A673 (cell line): ENCODE results near the gene NXPE4. TPM values are rescaled to one million over a fixed set of nuclear protein-coding genes. Genes with fewer than 3 reads are reported as not detected.

Source experiments
- BruUV-seq: library from RNA; stranded (reverse); fragments of 400-500 nt; replicated peaks from 2 replicates; lab custom pipeline; 2021; lab: Mats Ljungman, UMichigan
- CTCF ChIA-PET: fragments of 300-600 bp; sonication (Branson Sonifier 250); formaldehyde crosslinking; loops from one replicate; lab custom pipeline; 2022; ENCODE audit warnings: antibody characterized with exemption; lab: Charles Lee
- POLR2A ChIA-PET: fragments of 300-600 bp; sonication (Branson Sonifier 250); formaldehyde crosslinking; loops from one replicate; lab custom pipeline; 2022; ENCODE audit warnings: antibody characterized with exemption; ENCODE audit not compliant: low non-redundant PET; lab: Charles Lee
- DNase-seq: peaks from one replicate; pipeline ENCODE4 v3.0.0-alpha.2; 2015; ENCODE audit warnings: low spot score
- H3K27ac ChIP-seq: fragments of 200-600 bp; sonication (generic); 2 replicates; pipeline ENCODE4 v1.5.1; 2016; ENCODE audit warnings: mixed run types, low read depth, mild to moderate bottlenecking, mixed read lengths, antibody characterized with exemption, low read length; ENCODE audit not compliant: poor library complexity, severe bottlenecking
- H3K27me3 ChIP-seq: fragments of 200-600 bp; sonication (generic); replicated peaks from 2 replicates; pipeline ENCODE4 v1.6.1; 2017; ENCODE audit warnings: mixed run types, low read depth, mild to moderate bottlenecking, mixed read lengths, antibody characterized with exemption, low read length; ENCODE audit not compliant: insufficient read depth, poor library complexity
- H3K36me3 ChIP-seq: fragments of 200-600 bp; sonication (generic); 2 replicates; pipeline ENCODE4 v1.6.1; 2016; ENCODE audit warnings: mixed run types, mild to moderate bottlenecking, mixed read lengths, antibody characterized with exemption, low read length; ENCODE audit not compliant: insufficient read depth, poor library complexity, severe bottlenecking
- H3K4me1 ChIP-seq: fragments of 200-600 bp; sonication (generic); 2 replicates; pipeline ENCODE4 v1.6.1; 2017; ENCODE audit warnings: mixed run types, mild to moderate bottlenecking, mixed read lengths, antibody characterized with exemption, low read length; ENCODE audit not compliant: insufficient read depth, poor library complexity, severe bottlenecking
- H3K4me3 ChIP-seq: fragments of 200-600 bp; sonication (generic); 2 replicates; pipeline ENCODE4 v1.5.1; 2016; ENCODE audit warnings: low read depth, mixed run types, mild to moderate bottlenecking, mixed read lengths, low read length; ENCODE audit not compliant: poor library complexity, severe bottlenecking
- H3K9me3 ChIP-seq: fragments of 200-600 bp; sonication (generic); 2 replicates; pipeline ENCODE4 v1.6.1; 2016; ENCODE audit warnings: mixed run types, low read depth, mild to moderate bottlenecking, mixed read lengths, antibody characterized with exemption, low read length; ENCODE audit not compliant: poor library complexity, severe bottlenecking
- CTCF ChIP-seq: fragments of 300-800, 200-600 bp; sonication (generic); conservative IDR thresholded peaks from 2 replicates; pipeline ENCODE4 v1.5.1; 2017; ENCODE audit warnings: low read depth, mild to moderate bottlenecking, antibody characterized with exemption, low read length, moderate library complexity, mixed read lengths
- EZH2 ChIP-seq: fragments of 200-600 bp; sonication (generic); IDR thresholded peaks from 2 replicates; pipeline ENCODE4 v1.6.1; 2017; ENCODE audit warnings: borderline replicate concordance, low read depth, mild to moderate bottlenecking, mixed read lengths, antibody characterized with exemption, low read length; ENCODE audit not compliant: poor library complexity, severe bottlenecking
- intact Hi-C: fragments of 100-400 bp; cut with micrococcal nuclease; formaldehyde crosslinking; loops from one replicate; pipeline ENCODE4 v1.10.0; 2022; ENCODE audit not compliant: unreplicated experiment
- total RNA-seq: library from RNA; stranded (reverse); gene quantifications from 2 replicates; pipeline ENCODE4 v1.2.3, GENCODE V29; 2021

NXPE4 gene
- total RNA-seq, 1 experiment from 2014 or later = not detected

DNA sequence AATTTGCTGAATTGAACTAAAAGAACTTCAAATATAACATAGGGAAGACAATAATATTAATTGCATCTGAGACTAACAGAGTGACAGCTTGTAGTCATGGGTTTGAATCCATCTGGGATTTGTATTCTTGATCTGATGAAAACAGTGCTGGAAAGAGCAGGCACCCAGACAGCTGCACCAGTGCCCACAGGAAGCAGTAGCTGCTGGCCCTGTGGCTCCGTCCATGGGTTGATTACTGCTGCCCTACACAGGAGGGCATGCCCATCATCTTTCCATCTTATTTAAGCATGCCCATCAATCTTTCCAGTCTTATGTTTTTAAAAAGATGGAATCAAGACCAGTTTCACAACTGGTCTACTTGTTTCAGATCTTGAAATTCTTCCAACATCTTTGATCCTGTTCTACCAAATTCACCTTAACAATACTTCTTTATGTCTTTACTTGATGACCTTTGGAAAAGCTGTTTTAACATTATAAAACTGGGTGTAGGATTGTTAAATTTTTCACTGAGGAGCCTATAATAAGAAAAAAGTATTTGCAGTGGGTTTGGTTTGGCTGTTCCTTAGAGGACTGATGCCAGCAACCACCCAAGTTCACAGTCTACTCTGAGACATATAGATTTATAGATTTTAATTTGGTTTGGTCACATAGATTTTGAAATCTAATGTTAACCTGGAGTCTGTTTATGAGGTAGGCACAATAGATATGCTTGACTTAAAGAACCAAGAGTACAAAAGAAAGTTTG is 761 bp upstream of the NXPE4 start:
- no peaks in the 10 kb centered on the region for H3K4me1 ChIP-seq
- no peak for DNase-seq
- no peak overlapping the region for H3K27ac ChIP-seq
- no peaks in the 10 kb centered on the region for H3K27me3 ChIP-seq
- ChIA-PET CTCF (no interaction called here), POLR2A (no interaction called here)
- no peaks in the 10 kb centered on the region for H3K36me3 ChIP-seq
- TF ChIP-seq EZH2 (no peak), CTCF (no peak)
- no TSS peak for BruUV-seq
- no peaks in the 10 kb centered on the region for H3K9me3 ChIP-seq
- intact Hi-C loops = no loop called here
- no peak overlapping the region for H3K4me3 ChIP-seq

- CTCF ChIA-PET = no interaction called here
- no peaks in the 10 kb centered on the region for H3K4me1 ChIP-seq
Measured at GRCh38 chr11:114594703-114595102, 883 bp downstream of the NXPE4 start.

GRCh38 chr11:114587398-114587953 is 8.1 kb downstream of the NXPE4 start:
- no peak overlapping the region for H3K27ac ChIP-seq
- peaks cover 18% of the 10 kb centered on the region for H3K9me3 ChIP-seq
- no peak overlapping the region for H3K4me3 ChIP-seq
- no TSS peak for BruUV-seq
- TF ChIP-seq EZH2 (no peak), CTCF (no peak)
- DNase-seq = no peak
- ChIA-PET POLR2A (no interaction called here), CTCF (no interaction called here)
- intact Hi-C loops = loop anchor here (10.0 kb wide), 1 partner anchor 243 kb away; no protein-coding TSS in a partner anchor
- no peaks in the 10 kb centered on the region for H3K4me1 ChIP-seq
- H3K27me3 ChIP-seq = no peaks in the 10 kb centered on the region
- H3K36me3 ChIP-seq = no peaks in the 10 kb centered on the region

More at GRCh38 chr11:114594703-114595102, 883 bp downstream of the NXPE4 start:
- DNase-seq = no peak
- Histone ChIP-seq H3K4me3 (no peak overlapping the region), H3K27me3 (no peaks in the 10 kb centered on the region), H3K27ac (no peak overlapping the region), H3K9me3 (no peaks in the 10 kb centered on the region), H3K36me3 (no peaks in the 10 kb centered on the region)
- POLR2A ChIA-PET = no interaction called here
- TF ChIP-seq CTCF (no peak), EZH2 (no peak)
- BruUV-seq = no TSS peak
- intact Hi-C loops = no loop called here
